Esophagus muscularis mucosa (tissue), 4 donors: ENCODE data around the gene PEX7.

Experiments used
- CTCF ChIP-seq, 3 experiments: fragments of 200-600 bp in 2 of 3; fragments of 450-650 bp in 1 of 3; sonication (generic) in 2 of 3; IDR thresholded peaks; one replicate each; pipeline ENCODE4 v1.5.1; 2017 to 2019; ENCODE audit warnings: antibody characterized with exemption in 3 of 3, mild to moderate bottlenecking in 2 of 3, moderate library complexity in 1 of 3
- EP300 ChIP-seq: sonication (generic); formaldehyde crosslinking; IDR thresholded peaks from one replicate; pipeline ENCODE4 v1.6.1; 2017; ENCODE audit warnings: antibody characterized with exemption
- POLR2A ChIP-seq: fragments of 450-650 bp; IDR thresholded peaks from one replicate; pipeline ENCODE4 v1.6.1; 2017; ENCODE audit warnings: antibody characterized with exemption, moderate library complexity, mild to moderate bottlenecking, low read depth

- TF ChIP-seq POLR2A (no peak), EP300 (no peak), CTCF (IDR thresholded peaks at IDR 0.05) (no peak)
Observed at GRCh38 chr6:136864676-136865075, 42.3 kb downstream of the PEX7 start.
